HG03139 (cell line): ENCODE data around the gene AZU1.
"Not testable (repeated sequence)": the region's sequence is repeated elsewhere in the genome, so short reads cannot be mapped to it uniquely, and the experiment has no call there.

Source experiments
- ATAC-seq: cut with Tn5 transposase; IDR thresholded peaks from one replicate; pipeline ENCODE4 v1.9.1; 2021; ENCODE audit not compliant: unreplicated experiment

The AZU1 gene

DNA sequence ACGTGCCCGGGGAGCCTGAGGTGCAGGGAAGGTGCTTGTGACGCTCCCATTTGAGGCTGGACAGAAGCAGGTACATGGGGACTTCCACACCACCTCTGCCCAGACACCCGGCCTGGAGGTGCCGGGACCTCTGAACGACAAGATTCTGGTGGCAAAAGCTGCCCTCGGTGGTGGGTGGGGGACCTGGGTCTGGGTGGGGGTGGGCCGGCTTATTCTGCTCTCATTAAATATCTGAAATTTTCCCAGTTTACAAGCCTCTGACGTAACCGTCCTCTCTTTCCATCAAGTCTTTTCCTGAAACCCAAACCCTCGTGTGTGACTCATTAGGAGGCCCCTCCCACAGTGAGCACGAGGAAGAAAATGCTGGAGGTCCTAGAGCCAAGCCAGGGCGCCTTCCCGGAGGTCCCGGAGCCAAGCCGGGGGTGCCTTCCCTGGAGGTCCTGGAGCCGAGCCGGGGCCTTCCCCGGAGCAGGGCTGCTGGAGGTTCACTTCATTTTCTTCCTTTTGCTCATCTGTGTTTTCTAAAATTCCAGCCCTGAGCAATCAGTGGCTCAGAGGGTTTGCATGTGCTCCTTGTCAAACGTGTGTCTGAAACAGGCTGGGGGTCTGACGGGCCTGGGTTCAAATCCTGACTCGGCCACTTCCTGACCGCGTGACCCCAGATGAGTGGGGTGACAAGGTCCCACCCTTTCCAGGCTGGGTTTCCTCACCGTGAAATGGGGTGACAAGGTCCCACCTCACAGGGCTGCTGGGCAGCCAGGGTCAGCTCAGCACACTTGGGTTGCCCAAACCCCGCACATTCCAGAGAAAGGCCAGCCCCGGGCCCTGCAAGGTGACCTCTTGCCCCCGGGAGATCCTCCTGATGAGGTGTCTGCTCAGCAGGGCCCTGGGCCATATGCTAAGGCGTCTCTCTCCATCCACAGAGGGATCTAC, 41.9 kb downstream of the AZU1 start:
- no peak for ATAC-seq

DNA sequence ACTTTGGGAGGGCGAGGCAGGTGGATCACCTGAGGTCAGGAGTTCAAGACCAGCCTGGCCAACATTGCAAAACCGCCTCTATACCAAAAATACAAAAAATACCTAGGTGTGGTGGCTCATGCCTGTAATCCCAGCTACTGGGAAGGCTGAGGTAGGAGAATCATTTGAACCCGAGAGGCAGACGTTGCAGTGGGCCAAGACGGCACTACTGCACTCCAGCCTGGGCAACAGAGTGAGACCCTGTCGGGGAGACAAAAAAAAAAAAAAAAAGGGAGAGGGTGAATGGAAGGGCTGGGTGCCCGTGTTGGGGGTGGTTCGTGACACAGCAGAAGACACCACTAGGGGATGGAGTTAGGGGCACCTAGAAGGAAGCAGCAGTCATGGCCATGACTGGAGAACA, 42.7 kb downstream of the AZU1 start:
- ATAC-seq = no peak

DNA sequence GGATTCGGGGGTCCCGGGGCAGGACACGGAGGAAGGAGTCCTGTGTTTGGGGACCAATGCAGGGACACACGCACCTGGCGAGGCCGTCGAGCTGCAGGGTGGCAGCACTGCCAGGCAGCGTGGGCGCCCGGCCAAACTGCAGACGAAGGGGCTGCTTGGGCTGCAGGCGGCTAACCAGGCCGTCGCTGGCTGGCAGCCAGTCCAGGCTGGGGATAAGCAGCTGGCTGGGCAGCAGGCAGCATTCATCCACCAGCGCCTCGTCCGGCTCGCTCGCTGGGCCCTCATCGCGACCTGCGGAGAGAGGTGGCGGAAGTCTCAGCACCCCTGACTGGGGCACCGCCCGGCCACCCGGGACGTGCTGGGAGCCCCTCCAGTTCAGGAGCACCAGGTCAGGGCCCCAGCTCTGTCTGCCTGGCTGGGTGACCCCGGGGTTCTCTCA, 43.3 kb downstream of the AZU1 start:
- ATAC-seq = no peak

DNA sequence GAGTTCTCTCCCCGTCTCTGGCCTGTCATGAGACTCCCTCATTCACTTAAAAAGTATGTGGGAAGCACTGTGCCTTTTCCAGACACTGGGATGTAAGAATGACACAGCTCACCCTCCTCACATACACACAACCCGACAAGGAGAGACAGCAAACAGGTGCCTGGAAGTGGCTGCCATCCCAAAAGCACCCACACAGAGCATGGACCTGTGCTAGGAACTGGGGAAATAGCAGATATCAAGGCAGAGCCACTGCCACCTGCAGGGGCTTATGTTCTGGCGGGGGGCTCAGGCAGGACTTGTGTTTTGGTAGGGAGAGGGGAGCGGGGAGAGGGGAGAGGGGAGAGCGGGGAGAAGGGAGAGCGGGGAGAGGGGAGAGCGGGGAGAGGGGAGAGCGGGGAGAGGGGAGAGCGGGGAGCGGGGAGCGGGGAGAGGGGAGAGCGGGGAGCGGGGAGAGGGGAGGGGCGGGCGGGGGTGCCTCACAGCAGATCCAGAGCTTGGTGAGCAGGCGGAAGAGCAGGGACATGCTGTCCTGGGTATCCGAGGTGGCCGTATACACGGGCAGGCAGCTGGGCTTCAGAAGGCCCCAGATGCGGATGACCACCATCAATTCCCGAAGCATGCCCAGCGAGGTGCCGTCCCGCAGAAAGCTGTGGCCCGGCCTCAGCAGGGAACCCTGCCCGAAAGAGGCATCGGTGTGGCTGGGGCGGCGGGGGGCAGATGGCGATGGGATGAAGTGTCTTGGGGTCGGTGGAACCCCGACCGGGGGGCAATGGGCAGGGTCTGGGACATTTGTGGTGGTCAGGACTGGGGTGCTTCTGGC, 44.0 kb downstream of the AZU1 start:
- no peak for ATAC-seq

DNA sequence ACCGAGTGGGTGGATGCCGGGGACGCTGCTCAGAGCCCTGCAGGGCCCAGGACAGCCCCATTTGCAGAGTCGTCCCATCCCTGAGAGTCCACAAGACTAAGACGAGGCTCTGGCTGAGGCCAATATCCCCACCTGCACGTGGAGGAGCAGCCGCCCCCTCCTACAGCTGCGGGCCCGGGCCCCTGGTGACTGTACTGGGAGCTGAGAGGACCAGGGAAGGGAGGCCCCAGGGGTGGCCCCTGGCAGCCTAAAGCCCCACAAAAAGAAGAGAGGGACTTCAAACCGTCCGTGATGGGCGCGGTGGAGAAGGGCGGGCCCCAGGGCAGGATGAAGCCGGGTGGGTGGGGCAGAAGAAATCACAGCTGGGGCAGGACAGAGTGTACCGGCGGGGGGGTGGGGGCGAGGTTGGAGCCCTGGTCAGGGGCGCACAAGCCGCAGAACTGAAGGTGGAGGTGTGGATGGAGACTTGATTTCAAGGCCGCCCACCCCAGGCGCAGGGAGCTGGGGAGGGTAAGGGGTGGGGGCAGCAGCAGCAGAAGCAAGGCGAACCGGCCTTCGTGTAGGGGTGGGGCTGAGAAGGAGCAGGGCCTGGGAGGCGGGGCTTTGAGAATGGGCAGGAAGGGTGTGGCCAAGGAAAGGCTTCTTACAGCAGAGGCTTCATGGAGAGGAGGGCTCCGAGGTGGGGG, 44.8 kb downstream of the AZU1 start:
- ATAC-seq = no peak

DNA sequence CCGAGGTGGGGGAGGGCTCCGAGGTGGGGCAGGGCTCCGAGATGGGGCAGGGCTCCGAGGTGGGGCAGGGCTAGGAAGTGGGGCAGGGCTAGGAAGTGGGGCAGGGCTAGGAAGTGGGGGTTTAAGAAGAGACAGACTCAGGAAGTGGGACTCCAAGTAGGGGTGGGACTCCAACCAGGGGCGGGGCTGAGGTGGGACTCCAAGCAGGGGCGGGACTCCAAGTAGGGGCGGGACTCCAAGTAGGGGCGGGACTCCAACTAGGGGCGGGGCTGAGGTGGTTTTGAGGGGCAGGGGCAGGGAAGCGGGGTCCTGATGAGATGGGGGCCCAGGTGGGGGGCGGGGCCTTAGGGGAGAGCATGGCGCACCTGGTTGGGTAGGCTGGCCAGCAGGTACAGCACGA, 45.4 kb downstream of the AZU1 start:
- no peak for ATAC-seq

DNA sequence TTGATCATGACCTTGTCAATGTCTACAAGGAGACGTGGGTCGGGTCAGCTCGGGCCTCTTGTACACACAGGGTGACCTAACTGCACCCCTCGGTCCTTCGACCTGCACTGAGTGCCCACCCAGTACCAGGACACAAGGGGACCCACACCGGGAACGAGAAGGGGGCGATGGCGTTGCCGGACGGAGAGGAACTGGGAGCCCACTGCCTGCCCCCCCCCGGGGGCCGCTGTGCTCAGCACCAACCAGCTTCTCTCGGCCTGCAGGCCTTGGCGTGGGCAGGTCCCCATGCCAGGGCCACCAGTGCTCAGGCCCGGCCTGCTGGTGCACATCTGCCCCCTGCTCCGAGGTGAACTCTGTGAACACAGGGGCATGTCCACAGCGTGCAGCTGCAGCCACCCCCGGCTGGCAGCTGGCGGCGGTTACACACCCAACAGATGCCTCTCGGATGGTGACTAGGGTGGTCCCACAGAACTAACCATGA, 46.0 kb downstream of the AZU1 start:
- ATAC-seq = no peak

DNA sequence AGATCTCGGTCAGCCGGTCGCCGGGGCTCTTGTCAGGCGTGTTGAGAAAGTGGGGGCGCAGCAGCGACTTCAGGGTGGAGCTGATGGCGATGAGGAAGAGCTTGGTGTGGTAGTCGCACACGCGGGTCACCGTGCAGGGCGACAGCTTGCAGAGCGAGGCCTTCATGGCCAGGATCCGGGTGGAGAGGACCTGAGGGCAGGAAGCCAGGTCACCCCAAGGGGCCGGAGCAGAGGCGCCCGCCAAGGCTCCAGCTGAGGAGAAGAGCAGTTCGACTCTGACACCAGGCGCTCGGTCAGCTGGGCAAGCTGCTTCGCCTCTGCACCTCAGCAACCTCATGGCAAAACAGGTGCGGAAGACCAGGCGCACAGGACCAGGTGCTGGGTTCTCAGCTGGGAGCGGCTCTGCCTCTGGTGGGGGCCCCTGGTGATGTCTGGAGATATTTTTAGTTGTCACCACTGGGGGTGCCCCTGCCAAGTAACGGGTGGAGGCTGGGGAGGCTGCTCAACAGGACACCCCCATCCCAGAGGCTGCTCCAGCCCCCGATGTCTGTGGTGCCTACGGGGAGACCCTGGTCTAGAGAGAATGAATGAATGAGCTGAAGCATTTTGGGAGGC, 47.7 kb downstream of the AZU1 start:
- no peak for ATAC-seq

DNA sequence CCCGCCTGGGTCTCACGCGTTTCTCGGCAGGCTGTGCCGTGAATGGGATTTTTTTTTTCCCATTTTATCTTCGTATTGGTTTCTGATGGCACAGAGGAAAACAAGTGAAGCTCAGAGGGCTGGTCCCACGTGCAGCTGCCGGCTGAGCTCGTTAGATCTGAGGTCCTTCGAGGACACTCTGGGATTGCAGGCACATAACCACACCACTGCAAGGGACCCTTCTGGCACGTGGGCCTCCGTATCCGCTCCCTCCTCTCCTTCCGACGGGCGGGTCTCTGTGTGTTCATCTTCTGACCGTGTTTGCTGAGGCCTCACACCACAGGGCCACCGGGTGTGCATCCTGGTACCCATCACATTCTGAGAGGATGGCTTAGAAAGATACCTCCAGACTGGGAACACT, 48.5 kb downstream of the AZU1 start:
- ATAC-seq = no peak

DNA sequence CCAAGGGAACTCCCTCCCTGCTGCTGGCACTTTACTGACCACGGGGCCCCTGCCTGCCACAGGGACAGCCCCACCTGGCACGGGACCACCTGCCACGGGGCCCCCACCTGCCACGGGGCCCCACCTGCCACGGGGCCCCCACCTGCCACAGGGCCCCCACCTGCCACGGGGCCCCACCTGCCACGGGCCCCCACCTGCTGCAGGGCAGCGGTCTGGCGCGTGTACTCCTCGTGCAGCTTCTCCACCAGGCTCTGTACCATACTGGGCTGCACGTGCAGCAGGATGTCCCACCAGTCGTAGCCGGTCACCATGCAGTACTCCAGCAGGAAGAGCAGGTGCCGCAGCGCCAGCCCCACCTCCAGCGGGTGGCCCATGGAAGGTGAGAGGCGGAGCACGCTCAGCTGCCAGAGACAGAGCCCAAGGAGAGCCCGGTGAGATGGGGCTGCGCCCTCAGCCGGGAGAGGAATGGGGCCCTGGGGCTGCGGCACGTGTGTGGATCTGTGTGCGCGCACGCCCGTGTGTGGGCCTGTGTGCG, 49.2 kb downstream of the AZU1 start:
- no peak for ATAC-seq

DNA sequence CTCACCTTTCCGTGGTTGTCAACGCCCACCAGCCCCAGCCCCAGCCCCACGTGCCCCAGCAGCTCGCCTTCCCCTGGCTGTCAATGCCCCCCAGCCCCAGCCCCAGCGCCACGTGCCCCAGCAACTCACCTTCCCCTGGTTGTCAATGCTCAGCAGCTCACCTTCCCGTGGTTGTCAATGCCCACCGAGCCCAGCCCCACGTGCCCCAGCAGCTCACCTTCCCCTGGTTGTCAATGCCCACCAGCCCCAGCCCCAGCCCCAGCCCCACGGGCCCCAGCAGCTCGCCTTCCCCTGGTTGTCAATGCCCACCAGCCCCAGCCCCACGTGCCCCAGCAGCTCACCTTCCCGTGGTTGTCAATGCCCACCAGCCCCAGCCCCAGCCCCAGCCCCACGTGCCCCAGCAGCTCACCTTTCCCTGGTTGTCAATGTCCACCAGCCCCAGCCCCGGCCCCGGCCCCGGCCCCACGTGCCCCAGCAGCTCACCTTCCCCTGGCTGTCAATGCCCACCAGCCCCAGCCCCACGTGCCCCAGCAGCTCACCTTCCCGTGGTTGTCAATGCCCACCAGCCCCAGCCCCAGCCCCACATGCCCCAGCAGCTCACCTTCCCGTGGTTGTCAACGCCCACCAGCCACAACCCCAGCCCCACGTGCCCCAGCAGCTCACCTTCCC, 50.5 kb downstream of the AZU1 start:
- not testable (repeated sequence) for ATAC-seq

DNA sequence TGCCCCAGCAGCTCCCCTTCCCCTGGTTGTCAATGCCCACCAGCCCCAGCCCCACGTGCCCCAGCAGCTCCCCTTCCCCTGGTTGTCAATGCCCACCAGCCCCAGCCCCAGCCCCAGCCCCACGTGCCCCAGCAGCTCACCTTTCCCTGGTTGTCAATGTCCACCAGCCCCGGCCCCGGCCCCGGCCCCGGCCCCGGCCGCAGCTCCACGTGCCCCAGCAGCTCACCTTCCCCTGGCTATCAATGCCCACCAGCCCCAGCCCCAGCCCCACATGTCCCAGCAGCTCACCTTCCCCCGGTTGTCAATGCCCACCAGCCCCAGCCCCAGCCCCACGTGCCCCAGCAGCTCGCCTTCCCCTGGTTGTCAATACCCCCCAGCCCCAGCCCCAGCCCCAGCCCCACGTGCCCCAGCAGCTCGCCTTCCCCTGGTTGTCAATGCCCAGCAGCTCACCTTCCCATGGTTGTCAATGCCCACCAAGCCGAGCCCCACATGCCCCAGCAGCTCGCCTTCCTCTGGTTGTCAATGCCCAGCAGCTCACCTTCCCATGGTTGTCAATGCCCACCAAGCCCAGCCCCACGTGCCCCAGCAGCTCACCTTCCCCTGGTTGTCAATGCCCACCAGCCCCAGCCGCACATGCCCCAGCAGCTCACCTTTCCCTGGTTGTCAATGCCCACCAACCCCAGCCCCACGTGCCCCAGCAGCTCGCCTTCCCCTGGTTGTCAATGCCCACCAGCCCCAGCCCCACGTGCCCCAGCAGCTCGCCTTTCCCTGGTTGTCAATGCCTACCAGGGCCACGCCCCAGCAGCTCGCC, 51.3 kb downstream of the AZU1 start:
- ATAC-seq = not testable (repeated sequence)

DNA sequence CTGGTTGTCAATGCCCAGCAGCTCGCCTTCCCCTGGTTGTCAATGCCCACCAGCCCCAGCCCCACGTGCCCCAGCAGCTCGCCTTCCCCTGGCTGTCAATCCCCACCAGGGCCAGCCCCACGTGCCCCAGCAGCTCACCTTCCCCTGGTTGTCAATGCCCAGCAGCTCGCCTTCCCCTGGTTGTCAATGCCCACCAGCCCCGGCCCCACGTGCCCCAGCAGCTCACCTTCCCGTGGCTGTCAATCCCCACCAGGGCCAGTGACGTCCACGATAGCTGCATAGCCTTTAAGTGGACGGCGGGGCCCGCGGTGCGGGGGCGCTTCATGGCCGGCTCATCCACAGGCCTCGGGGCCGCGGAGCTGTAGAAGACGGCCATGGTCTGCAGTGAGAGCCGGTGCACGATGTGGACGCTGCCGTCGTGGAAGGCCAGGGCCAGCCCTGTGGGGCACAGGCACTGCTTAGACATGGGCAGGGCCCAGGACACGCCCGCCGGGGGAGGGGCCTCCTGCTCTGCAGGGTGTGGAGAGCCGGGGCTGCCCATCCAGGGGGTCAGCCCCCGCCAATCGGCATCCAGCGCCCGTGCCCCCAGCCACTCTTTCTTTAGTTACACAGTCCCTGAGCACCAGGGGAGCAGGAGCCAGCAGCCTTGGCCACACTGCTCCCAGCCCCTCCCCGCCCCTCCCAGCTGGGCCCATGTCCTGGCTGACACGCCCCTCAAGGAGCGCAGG, 52.2 kb downstream of the AZU1 start:
- no peak for ATAC-seq
